GM12878 (cell line): Measurements from ENCODE around the gene RPS6KA5. TPM values are rescaled to one million over a fixed set of nuclear protein-coding genes. Genes with fewer than 3 reads are reported as not detected.
A peak's percentile ranks its signal among the peaks of the same experiment; 100 is the strongest.

Experiments used
- ATAC-seq: fragments of 200-7000 bp; cut with Tn5 transposase; 3 replicates; pipeline ENCODE4 v1.9.1; 2020; ENCODE audit warnings: mild to moderate bottlenecking, moderate library complexity
- BruUV-seq: library from RNA; stranded (reverse); fragments of 400-500 nt; replicated peaks from 2 replicates; lab custom pipeline; 2021; lab: Mats Ljungman, UMichigan
- CTCF ChIA-PET: fragments of 300-600 bp; sonication (Branson Sonifier 250); formaldehyde crosslinking; extraction: SDS; loops from one replicate; lab custom pipeline; 2021; ENCODE audit warnings: inconsistent platforms; lab: Yijun Ruan, JAX
- POLR2A ChIA-PET: fragments of 350-600 bp; formaldehyde crosslinking; extraction: SDS; loops from one replicate; lab custom pipeline; 2021; ENCODE audit warnings: inconsistent platforms; lab: Charles Lee
- RAD21 ChIA-PET: fragments of 300-600 bp; sonication (Branson Sonifier 250); formaldehyde crosslinking; loops from one replicate; lab custom pipeline; 2023; ENCODE audit warnings: antibody characterized with exemption; ENCODE audit not compliant: unreplicated experiment; lab: Charles Lee
- SMC1A ChIA-PET: fragments of 300-600 bp; sonication (Branson Sonifier 250); formaldehyde crosslinking; loops from one replicate; lab custom pipeline; 2023; ENCODE audit not compliant: unreplicated experiment, uncharacterized antibody; lab: Charles Lee
- DNase-seq: peaks from one replicate; pipeline ENCODE4 v3.0.0-alpha.2; 2011; ENCODE audit warnings: low read depth, low spot score
- FAIRE-seq: peaks from 3 replicates; lab custom pipeline; 2011; peaks lifted over from hg19 to GRCh38; lab: Jason Lieb, UNC
- H2AFZ ChIP-seq: 2 replicates; pipeline ENCODE4 v1.6.0; 2011; ENCODE audit warnings: low read depth, low read length, control low read depth; ENCODE audit not compliant: control insufficient read depth
- H3K27ac ChIP-seq: 2 replicates; pipeline ENCODE4 v1.5.1; 2011; ENCODE audit warnings: control low read depth; ENCODE audit not compliant: control insufficient read depth, insufficient read depth
- H3K27me3 ChIP-seq, 2 experiments: replicated peaks in 1 of 2; 2 replicates each; pipeline versions ENCODE4 v1.6.0 to v1.6.1; 2011; ENCODE audit warnings: low read length in 1 of 2; ENCODE audit not compliant: control insufficient read depth in 2 of 2, insufficient read depth in 2 of 2
- H3K36me3 ChIP-seq, 2 experiments: 2 replicates each; pipeline ENCODE4 v1.5.1; 2011; ENCODE audit warnings: low read length in 1 of 2; ENCODE audit not compliant: control insufficient read depth in 2 of 2, insufficient read depth in 2 of 2
- H3K4me1 ChIP-seq: 2 replicates; pipeline ENCODE4 v1.6.1; 2011; ENCODE audit warnings: mild to moderate bottlenecking, low read length, moderate library complexity, mixed read lengths; ENCODE audit not compliant: control insufficient read depth, insufficient read depth
- H3K4me2 ChIP-seq: 2 replicates; pipeline ENCODE4 v1.6.0; 2011; ENCODE audit warnings: control low read depth; ENCODE audit not compliant: control insufficient read depth, insufficient read depth
- H3K4me3 ChIP-seq: fragments of 200-600 bp; sonication (generic); 2 replicates; pipeline ENCODE4 v1.5.1; 2016
- H3K79me2 ChIP-seq: 2 replicates; pipeline ENCODE4 v1.6.0; 2011; ENCODE audit warnings: low read length; ENCODE audit not compliant: control insufficient read depth, insufficient read depth
- H3K9ac ChIP-seq: 2 replicates; pipeline ENCODE4 v1.8.0; 2011; ENCODE audit warnings: low read length, control low read depth, mixed read lengths; ENCODE audit not compliant: control insufficient read depth, insufficient read depth
- H3K9me3 ChIP-seq: replicated peaks from 3 replicates; pipeline ENCODE4 v1.5.1; 2011; ENCODE audit warnings: mild to moderate bottlenecking, low read length; ENCODE audit not compliant: control insufficient read depth, insufficient read depth
- H4K20me1 ChIP-seq: 2 replicates; pipeline ENCODE4 v1.6.0; 2011; ENCODE audit not compliant: control insufficient read depth, insufficient read depth
- ATF3 ChIP-seq: IDR thresholded peaks from 2 replicates; pipeline ENCODE4 v1.6.1; 2011; ENCODE audit warnings: low read depth, mild to moderate bottlenecking, low read length, moderate library complexity, borderline replicate concordance; ENCODE audit errors: extremely low read depth
- CBX3 ChIP-seq: fragments of 200-600 bp; sonication (generic); IDR thresholded peaks from 2 replicates; pipeline ENCODE4 v1.6.1; 2016; ENCODE audit warnings: low read depth, borderline replicate concordance
- CREB1 ChIP-seq: IDR thresholded peaks from 2 replicates; pipeline ENCODE4 v1.6.1; 2012; ENCODE audit warnings: low read depth, mild to moderate bottlenecking, inconsistent platforms
- DPF2 ChIP-seq: fragments of 450-650 bp; IDR thresholded peaks from 2 replicates; pipeline ENCODE4 v1.6.1; 2017; ENCODE audit warnings: mild to moderate bottlenecking
- HSF1 ChIP-seq: fragments of 150-350 bp; IDR thresholded peaks from 2 replicates; pipeline ENCODE4 v1.6.1; 2014; ENCODE audit warnings: mild to moderate bottlenecking, low read depth, low read length
- MEF2A ChIP-seq: IDR thresholded peaks from 2 replicates; pipeline ENCODE4 v1.6.1; 2011; ENCODE audit warnings: low read depth, mild to moderate bottlenecking, low read length, moderate library complexity; ENCODE audit not compliant: insufficient read depth
- MYC ChIP-seq: IDR thresholded peaks from 2 replicates; pipeline ENCODE4 v1.6.1; 2011; ENCODE audit warnings: mild to moderate bottlenecking, low read length, moderate library complexity, inconsistent platforms; ENCODE audit not compliant: insufficient read depth, insufficient replicate concordance, insufficient read length, severe bottlenecking
- NKRF ChIP-seq: fragments of 450-650 bp; conservative IDR thresholded peaks from 2 replicates; pipeline ENCODE4 v1.6.1; 2017; ENCODE audit warnings: mild to moderate bottlenecking, moderate library complexity
- SMAD1 ChIP-seq: fragments of 450-650 bp; IDR thresholded peaks from 2 replicates; pipeline ENCODE4 v1.6.1; 2018; ENCODE audit warnings: mild to moderate bottlenecking, low read depth; ENCODE audit not compliant: partially characterized antibody
- ZNF384 ChIP-seq: IDR thresholded peaks from 2 replicates; pipeline ENCODE4 v1.6.1; 2012; ENCODE audit warnings: low read depth, mild to moderate bottlenecking, low read length, improper control_type of control experiment, borderline replicate concordance
- WGBS: methylation state at CpG from one replicate; pipeline ENCODE4 v1.1.6; 2016; ENCODE audit warnings: low lambda C conversion rate; ENCODE audit not compliant: insufficient replicate concordance, insufficient coverage; ENCODE audit errors: missing lambda C conversion rate; 5-methylcytosine and 5-hydroxymethylcytosine counted together
- in situ Hi-C: fragments of 300-500 bp; cut with MboI; formaldehyde crosslinking; loops from 9 replicates; pipeline ENCODE4 v1.14.3; 2018; ENCODE audit warnings: mixed read lengths
- intact Hi-C: fragments of 100-400 bp; cut with micrococcal nuclease; formaldehyde crosslinking; loops from one replicate; pipeline ENCODE4 v1.14.2; 2022; ENCODE audit not compliant: unreplicated experiment
- polyA plus RNA-seq, 11 experiments: library from polyadenylated mRNA; depleted of rRNA in 4 of 11; unstranded in 6 of 11; stranded (reverse) in 5 of 11; fragments of >200 nt; fragmentation: Nextera tagmentation in 4 of 11; fragmentation: Illumina TruSeq in 1 of 11; extraction: Ambion mirVana in 4 of 11; extraction: Trizol in 1 of 11; gene quantifications; 1 replicate in 1 of 11; 2 replicates in 10 of 11; pipeline versions ENCODE4 v1.2.1 to v1.2.3, GENCODE V29; 2011 to 2016; ENCODE audit warnings: inconsistent platforms in 2 of 11, missing spikeins in 2 of 11, low read depth in 1 of 11
- total RNA-seq, 4 experiments: library from RNA; depleted of rRNA in 3 of 4; stranded (reverse); fragments of >200 nt in 3 of 4; fragmentation: Illumina TruSeq in 1 of 4; extraction: Trizol in 1 of 4; gene quantifications; 2 replicates each; pipeline versions ENCODE4 v1.2.1 to v1.2.3, GENCODE V29; 2013 to 2021

RPS6KA5 gene
- total and polyA plus RNA-seq, 10 of the 15 experiments (the other 5 are each of a cell fraction or from before 2014, with no cell fraction given): 1.4 to 7.0 (median 3.7) TPM

GRCh38 chr14:91056361-91056760, 4.1 kb downstream of the RPS6KA5 start:
- Histone ChIP-seq H3K27ac (no peak overlapping the region), H3K4me2 (no peak overlapping the region), H3K36me3 (no peaks in the 10 kb centered on the region), H3K4me1 (no peaks in the 10 kb centered on the region), H3K4me3 (no peak overlapping the region), H4K20me1 (no peaks in the 10 kb centered on the region), H3K9me3 (no peaks in the 10 kb centered on the region), H3K27me3 (no peaks in the 10 kb centered on the region), H3K9ac (no peak overlapping the region), H2AFZ (no peak overlapping the region), H3K79me2 (peaks cover 4% of the 10 kb centered on the region)
- ATAC-seq (no peak), DNase-seq (no peak), FAIRE-seq (no peak)
- TSS peak; percentile 26 for BruUV-seq
- ChIA-PET RAD21 (interaction anchor here (0.8 to 1.3 kb wide), 2 partner anchors 60 to 154 kb away, joined by 3 read pairs; no protein-coding TSS in a partner anchor), POLR2A (interaction anchor here (0.6 to 1.5 kb wide), 3 partner anchors 57 to 319 kb away, joined by 3 to 9 read pairs (median 6); partner anchors contain the start of gene DGLUCY), CTCF (interaction anchor here (0.6 to 1.9 kb wide), 5 partner anchors 15 to 151 kb away, joined by 3 to 5 read pairs (median 3); partner anchors contain the start of gene DGLUCY), SMC1A (interaction anchor here (0.6 to 1.4 kb wide), 7 partner anchors 13 to 153 kb away, joined by 3 to 5 read pairs (median 4); partner anchors contain the start of gene DGLUCY)
- no peak for TF ChIP-seq ATF3
- no peak for TF ChIP-seq CREB1
- TF ChIP-seq ZNF384: no peak
- TF ChIP-seq DPF2: no peak
- intact Hi-C loops (loop anchor here (5.0 kb wide), 2 partner anchors 69 to 116 kb away; no protein-coding TSS in a partner anchor), in situ Hi-C loops (no loop called here)
- WGBS: 95% methylated on average over 3 of the region's 3 CpGs

- Histone ChIP-seq H3K9me3 (no peaks in the 10 kb centered on the region), H3K9ac (no peak overlapping the region), H4K20me1 (no peaks in the 10 kb centered on the region), H2AFZ (no peak overlapping the region), H3K27me3 (no peaks in the 10 kb centered on the region), H3K4me2 (no peak overlapping the region), H3K36me3 (no peaks in the 10 kb centered on the region), H3K27ac (no peak overlapping the region), H3K4me1 (no peaks in the 10 kb centered on the region), H3K4me3 (no peak overlapping the region), H3K79me2 (peaks cover 4% of the 10 kb centered on the region)
- ATAC-seq (no peak), DNase-seq (no peak), FAIRE-seq (no peak)
- no TSS peak for BruUV-seq
- ChIA-PET SMC1A (interaction anchor here (0.7 to 2.1 kb wide), 5 partner anchors 13 to 152 kb away, joined by 3 to 6 read pairs (median 4); no protein-coding TSS in a partner anchor), RAD21 (interaction anchor here (1.3 kb wide), 1 partner anchor 149 kb away, joined by 3 read pairs; no protein-coding TSS in a partner anchor), POLR2A (interaction anchor here (0.9 kb wide), 1 partner anchor 29 kb away, joined by 3 read pairs; no protein-coding TSS in a partner anchor), CTCF (interaction anchor here (1.0 to 1.9 kb wide), 2 partner anchors 59 to 119 kb away, joined by 3 to 5 read pairs; partner anchors contain the start of gene DGLUCY)
- intact Hi-C loops: loop anchor here (5.0 kb wide), 2 partner anchors 68 to 117 kb away; no protein-coding TSS in a partner anchor
- in situ Hi-C loops: no loop called here
- TF ChIP-seq SMAD1: no peak
- TF ChIP-seq CBX3: no peak
- no peak for TF ChIP-seq HSF1
- no peak for TF ChIP-seq MEF2A
- no peak for TF ChIP-seq NKRF
- TF ChIP-seq MYC: no peak
These were observed 5.4 kb downstream of the RPS6KA5 start for GRCh38 chr14:91055016-91055415.
